Esophagus squamous epithelium (tissue), 5 donors: ENCODE data around the gene LMAN1L. TPM values are rescaled to one million over a fixed set of nuclear protein-coding genes. Genes with fewer than 3 reads are reported as not detected.

Source experiments
- DNase-seq: peaks from one replicate; lab custom pipeline; 2025; lab: John Stamatoyannopoulos, UW
- H3K27ac ChIP-seq, 4 donors: fragments of 200-600 bp; sonication (generic); one replicate each; pipeline ENCODE4 v1.5.1; 2016 to 2019; ENCODE audit warnings: mild to moderate bottlenecking in 1 of 4
- H3K27me3 ChIP-seq, 4 donors: fragments of 200-600 bp; sonication (generic); 1 replicate in 3 of 4; 2 replicates in 1 of 4; pipeline versions ENCODE4 v1.5.1 to v1.6.0; 2017 to 2021; ENCODE audit warnings: antibody characterized with exemption in 1 of 4
- H3K36me3 ChIP-seq, 3 donors: fragments of 200-600 bp; sonication (generic); one replicate each; pipeline ENCODE4 v1.5.1; 2016 to 2019
- H3K4me1 ChIP-seq, 3 donors: fragments of 200-600 bp; sonication (generic); one replicate each; pipeline ENCODE4 v1.5.1; 2017 to 2019
- H3K4me3 ChIP-seq, 4 donors: fragments of 200-600 bp; sonication (generic); 1 replicate in 3 of 4; 2 replicates in 1 of 4; pipeline ENCODE4 v1.5.1; 2016 to 2019; ENCODE audit warnings: mild to moderate bottlenecking in 2 of 4, moderate library complexity in 1 of 4
- H3K9me3 ChIP-seq, 3 donors: fragments of 200-600 bp; sonication (generic); one replicate each; pipeline ENCODE4 v1.5.1; 2016 to 2019
- CTCF ChIP-seq, 6 experiments: fragments of 450-650 bp in 4 of 6; fragments of 200-600 bp in 2 of 6; sonication (generic) in 2 of 6; IDR thresholded peaks; one replicate each; pipeline ENCODE4 v1.5.1; 2016 to 2019; ENCODE audit warnings: antibody characterized with exemption in 6 of 6, mild to moderate bottlenecking in 4 of 6, moderate library complexity in 4 of 6
- POLR2A ChIP-seq, 4 donors: fragments of 450-650 bp; IDR thresholded peaks; one replicate each; pipeline ENCODE4 v1.6.1; 2017; ENCODE audit warnings: antibody characterized with exemption in 4 of 4, mild to moderate bottlenecking in 4 of 4, moderate library complexity in 3 of 4
- WGBS, 2 donors: methylation state at CpG; one replicate each; pipeline ENCODE4 v1.1.5; 2018; 5-methylcytosine and 5-hydroxymethylcytosine counted together
- intact Hi-C: fragments of 100-400 bp; cut with DNase I; formaldehyde crosslinking; loops from one replicate; pipeline ENCODE4 v1.15.0; 2022
- total RNA-seq, 4 donors: library from RNA; depleted of rRNA; stranded (reverse); fragments of >200 nt; gene quantifications; one replicate each; pipeline ENCODE4 v1.1.0, GENCODE V29; 2016
- donor health status: DM: yes; HTN: yes; CAD: no.

Gene LMAN1L
- total RNA-seq, 4 donors from 2014 or later: 0.18 TPM; not detected in 3

- 0% methylated on average over 1 of the region's 9 CpGs; no CpG with 5 or more reads in 1 of the 2 donors for WGBS, 2 donors
- H3K27ac ChIP-seq: peak overlapping the region; percentile 43 to 76 (median 66)
- H3K9me3 ChIP-seq: no peaks in the 10 kb centered on the region
- TF ChIP-seq POLR2A (IDR thresholded peaks at IDR 0.05) (no peak), CTCF (IDR thresholded peaks at IDR 0.05) (peak in 4 of 6 experiments; percentile 26 to 57 (median 34))
- H3K4me1 ChIP-seq: peaks cover 7 to 51% (median 27%) of the 10 kb centered on the region in 3 donors
- H3K36me3 ChIP-seq: no peaks in the 10 kb centered on the region
- intact Hi-C loops: no loop called here
- H3K27me3 ChIP-seq: no peaks in the 10 kb centered on the region
- DNase-seq: no peak
- H3K4me3 ChIP-seq: no peak overlapping the region
Observed at GRCh38 chr15:74817370-74817737, 4.7 kb downstream of the LMAN1L start.

GRCh38 chr15:74820056-74820455, 7.4 kb downstream of the LMAN1L start:
- WGBS, 2 donors: 96% methylated on average over 4 of the region's 5 CpGs; no CpG with 5 or more reads in 1 of the 2 donors
- Histone ChIP-seq H3K4me1 (peaks cover 7 to 42% (median 23%) of the 10 kb centered on the region in 3 donors), H3K36me3 (no peaks in the 10 kb centered on the region), H3K27ac (no peak overlapping the region), H3K4me3 (no peak overlapping the region), H3K9me3 (no peaks in the 10 kb centered on the region), H3K27me3 (peaks cover 0 to 7% (median 0%) of the 10 kb centered on the region in 4 donors)
- intact Hi-C loops: no loop called here
- no peak for DNase-seq
- TF ChIP-seq POLR2A (IDR thresholded peaks at IDR 0.05) (no peak), CTCF (IDR thresholded peaks at IDR 0.05) (no peak)

GRCh38 chr15:74821091-74821789, 8.6 kb downstream of the LMAN1L start:
- no peak overlapping the region for H3K27ac ChIP-seq
- peaks cover 7 to 33% (median 18%) of the 10 kb centered on the region in 3 donors for H3K4me1 ChIP-seq
- intact Hi-C loops: no loop called here
- TF ChIP-seq CTCF (IDR thresholded peaks at IDR 0.05): no peak
- TF ChIP-seq POLR2A (IDR thresholded peaks at IDR 0.05): no peak
- 55 to 57% methylated on average over 7 to 10 of the region's 11 CpGs for WGBS, 2 donors
- no peaks in the 10 kb centered on the region for H3K9me3 ChIP-seq
- DNase-seq: no peak
- peaks cover 0 to 16% (median 0%) of the 10 kb centered on the region in 4 donors for H3K27me3 ChIP-seq
- H3K36me3 ChIP-seq: no peaks in the 10 kb centered on the region
- H3K4me3 ChIP-seq: no peak overlapping the region

GRCh38 chr15:74821790-74822158, 9.1 kb downstream of the LMAN1L start:
- Histone ChIP-seq H3K4me3 (no peak overlapping the region), H3K4me1 (peaks cover 7 to 33% (median 13%) of the 10 kb centered on the region in 3 donors), H3K9me3 (no peaks in the 10 kb centered on the region), H3K27ac (no peak overlapping the region), H3K36me3 (no peaks in the 10 kb centered on the region), H3K27me3 (peaks cover 0 to 22% (median 0%) of the 10 kb centered on the region in 4 donors)
- 78 to 92% methylated on average over 6 of the region's 7 CpGs for WGBS, 2 donors
- no peak for DNase-seq
- intact Hi-C loops: no loop called here
- TF ChIP-seq CTCF (IDR thresholded peaks at IDR 0.05) (no peak), POLR2A (IDR thresholded peaks at IDR 0.05) (no peak)

- Histone ChIP-seq H3K27me3 (peaks cover 0 to 26% (median 0%) of the 10 kb centered on the region in 4 donors), H3K36me3 (no peaks in the 10 kb centered on the region), H3K4me3 (no peak overlapping the region), H3K27ac (no peak overlapping the region), H3K4me1 (peaks cover 3 to 30% (median 11%) of the 10 kb centered on the region in 3 donors), H3K9me3 (no peaks in the 10 kb centered on the region)
- 78 to 83% methylated on average over 4 of the region's 4 CpGs for WGBS, 2 donors
- intact Hi-C loops: no loop called here
- no peak for TF ChIP-seq CTCF (IDR thresholded peaks at IDR 0.05)
- TF ChIP-seq POLR2A (IDR thresholded peaks at IDR 0.05): no peak
- DNase-seq: no peak
Observed at GRCh38 chr15:74822233-74822632, 9.6 kb downstream of the LMAN1L start.
